ENCODE measurements around the gene ZNF277.

Gene ZNF277

DNA sequence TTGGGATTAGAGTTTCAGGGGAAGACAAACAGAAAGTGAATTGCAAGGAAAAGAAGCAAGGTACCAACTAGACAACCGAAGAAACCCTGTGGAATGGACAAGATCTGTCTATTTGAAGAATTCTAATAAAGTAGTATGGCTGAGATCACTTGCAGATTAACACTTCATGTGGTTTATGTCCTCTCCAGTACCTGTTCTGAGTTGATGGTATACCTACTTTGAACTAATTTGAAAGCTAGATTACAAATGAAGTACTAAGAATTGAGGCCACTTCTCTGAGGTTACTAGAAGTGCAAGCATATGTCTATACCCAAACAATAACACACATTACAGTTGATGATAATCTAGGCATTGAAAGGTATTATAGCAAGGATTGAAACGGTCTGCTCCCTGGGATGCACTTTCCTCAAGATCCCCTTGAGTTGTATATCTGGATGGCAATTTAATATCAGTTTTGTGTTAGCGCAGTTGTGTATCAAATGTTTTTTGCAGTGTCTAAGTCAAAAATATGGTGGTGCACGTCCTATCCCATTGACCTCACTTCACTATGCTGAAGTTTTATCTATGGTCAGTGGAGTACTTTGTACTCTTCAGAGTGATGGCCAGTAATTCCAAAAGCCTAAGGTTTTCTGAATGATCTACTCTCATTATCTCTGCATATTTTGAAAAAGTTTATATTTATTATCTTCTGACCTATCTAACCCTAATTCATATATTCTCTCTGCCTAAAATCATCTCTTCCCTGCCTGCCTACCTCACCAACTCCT is 25.9 kb downstream of the ZNF277 start:
- TF ChIP-seq, protein P1, sequence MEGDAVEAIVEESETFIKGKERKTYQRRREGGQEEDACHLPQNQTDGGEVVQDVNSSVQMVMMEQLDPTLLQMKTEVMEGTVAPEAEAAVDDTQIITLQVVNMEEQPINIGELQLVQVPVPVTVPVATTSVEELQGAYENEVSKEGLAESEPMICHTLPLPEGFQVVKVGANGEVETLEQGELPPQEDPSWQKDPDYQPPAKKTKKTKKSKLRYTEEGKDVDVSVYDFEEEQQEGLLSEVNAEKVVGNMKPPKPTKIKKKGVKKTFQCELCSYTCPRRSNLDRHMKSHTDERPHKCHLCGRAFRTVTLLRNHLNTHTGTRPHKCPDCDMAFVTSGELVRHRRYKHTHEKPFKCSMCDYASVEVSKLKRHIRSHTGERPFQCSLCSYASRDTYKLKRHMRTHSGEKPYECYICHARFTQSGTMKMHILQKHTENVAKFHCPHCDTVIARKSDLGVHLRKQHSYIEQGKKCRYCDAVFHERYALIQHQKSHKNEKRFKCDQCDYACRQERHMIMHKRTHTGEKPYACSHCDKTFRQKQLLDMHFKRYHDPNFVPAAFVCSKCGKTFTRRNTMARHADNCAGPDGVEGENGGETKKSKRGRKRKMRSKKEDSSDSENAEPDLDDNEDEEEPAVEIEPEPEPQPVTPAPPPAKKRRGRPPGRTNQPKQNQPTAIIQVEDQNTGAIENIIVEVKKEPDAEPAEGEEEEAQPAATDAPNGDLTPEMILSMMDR (conservative IDR thresholded peaks at IDR 0.05; ENCODE audit: low read depth, low read length): no peak
- H3K4me3 ChIP-seq (ENCODE audit: low read length): no peak overlapping the region
- no peak for DNase-seq (ENCODE audit: low read depth)

DNA sequence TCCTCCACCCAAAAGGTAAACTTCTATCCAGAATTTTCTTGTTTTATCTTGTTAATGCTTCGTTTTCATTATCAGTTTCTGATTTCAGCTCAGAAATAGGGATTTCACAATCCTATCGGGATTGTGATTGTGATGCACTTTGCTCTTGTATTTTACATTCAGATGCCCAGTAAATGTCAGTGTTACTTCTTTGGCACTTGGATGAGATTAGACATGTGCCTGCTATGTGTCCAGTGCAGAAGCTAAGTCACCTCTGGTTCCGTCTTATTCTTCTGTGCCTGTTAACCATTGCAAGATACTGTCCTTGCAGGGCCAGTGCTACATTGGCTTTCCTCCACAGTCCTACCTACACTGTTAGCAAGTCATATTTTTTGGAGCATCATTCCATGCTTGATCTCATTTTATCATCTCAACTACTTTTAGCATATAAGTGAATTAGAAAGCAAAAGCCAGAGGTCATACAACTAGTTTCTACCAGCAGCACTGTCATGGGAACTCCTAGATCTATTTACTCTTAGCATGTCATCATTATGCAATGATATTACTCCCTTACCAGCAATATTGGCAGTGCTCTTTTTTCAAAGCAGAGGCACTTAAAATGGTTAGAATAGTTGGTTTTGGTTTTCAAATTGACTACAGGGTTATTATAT is 26.7 kb downstream of the ZNF277 start:
- DNase-seq (ENCODE audit: low read depth): no peak
- TF ChIP-seq, protein P1 (conservative IDR thresholded peaks at IDR 0.05; ENCODE audit: low read depth, low read length): no peak
- H3K4me3 ChIP-seq (ENCODE audit: low read length): no peak overlapping the region

DNA sequence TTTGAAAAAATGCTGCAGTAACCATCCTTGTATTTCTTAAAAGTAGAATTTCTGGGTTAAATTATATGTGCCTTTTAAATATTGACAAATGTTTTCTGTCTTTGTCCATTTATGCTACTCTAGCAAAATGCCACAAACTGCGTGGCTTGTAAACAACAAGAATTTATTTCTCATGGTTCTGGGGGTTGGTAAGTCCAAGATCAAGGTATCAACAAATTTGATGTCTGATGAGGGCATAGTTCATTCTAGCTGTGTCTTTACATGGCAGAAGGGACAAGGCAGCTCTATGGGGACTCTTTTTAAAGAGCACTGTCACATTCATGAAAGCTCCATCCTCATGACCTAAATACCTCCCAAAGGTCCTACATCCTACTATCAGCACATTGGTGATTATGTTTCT is 27.7 kb downstream of the ZNF277 start:
- H3K4me3 ChIP-seq (ENCODE audit: low read length): no peak overlapping the region
- TF ChIP-seq, protein P1 (conservative IDR thresholded peaks at IDR 0.05; ENCODE audit: low read depth, low read length): no peak
- DNase-seq (ENCODE audit: low read depth): no peak

DNA sequence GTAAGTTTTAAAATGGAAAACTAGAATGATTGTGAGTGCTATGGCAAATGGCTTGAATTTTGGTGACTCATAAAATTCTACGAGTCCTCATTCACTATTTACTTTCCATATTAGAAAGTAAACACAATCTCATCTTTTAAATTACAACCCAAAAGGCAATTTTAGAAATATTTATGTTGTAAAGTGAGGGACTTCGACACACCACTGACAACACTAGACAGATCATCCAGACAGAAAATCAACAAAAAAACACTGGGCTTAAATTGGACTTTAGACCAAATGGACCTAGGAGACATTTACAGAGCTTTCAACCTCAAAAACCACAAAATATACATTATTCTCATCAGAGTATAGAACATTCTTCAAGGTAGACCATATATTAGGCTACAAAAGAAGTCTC is 30.1 kb downstream of the ZNF277 start:
- TF ChIP-seq, protein P1 (conservative IDR thresholded peaks at IDR 0.05; ENCODE audit: low read depth, low read length): no peak
- no peak for DNase-seq (ENCODE audit: low read depth)
- no peak overlapping the region for H3K4me3 ChIP-seq (ENCODE audit: low read length)

DNA sequence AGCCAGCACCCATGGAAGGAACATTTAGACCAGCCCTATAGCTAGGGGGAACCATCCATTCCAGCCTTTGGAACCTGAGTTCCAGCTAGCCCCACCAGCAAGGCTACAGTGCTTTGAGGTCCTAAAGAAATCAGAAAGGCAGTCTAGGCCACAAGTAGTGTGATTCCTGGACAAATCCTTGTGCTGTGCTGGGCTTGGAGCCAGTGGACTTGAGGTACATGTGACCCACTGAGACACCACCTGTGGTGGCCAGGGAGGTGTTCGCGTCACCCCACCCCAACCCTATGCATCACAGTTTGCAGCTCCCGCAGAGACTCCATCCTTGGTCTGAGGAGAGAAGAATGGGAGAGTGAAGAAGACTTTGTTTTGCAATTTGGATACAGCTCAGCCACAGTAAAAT is 31.8 kb downstream of the ZNF277 start:
- H3K4me3 ChIP-seq (ENCODE audit: low read length): no peak overlapping the region
- TF ChIP-seq, protein P1 (conservative IDR thresholded peaks at IDR 0.05; ENCODE audit: low read depth, low read length): no peak
- no peak for DNase-seq (ENCODE audit: low read depth)

DNA sequence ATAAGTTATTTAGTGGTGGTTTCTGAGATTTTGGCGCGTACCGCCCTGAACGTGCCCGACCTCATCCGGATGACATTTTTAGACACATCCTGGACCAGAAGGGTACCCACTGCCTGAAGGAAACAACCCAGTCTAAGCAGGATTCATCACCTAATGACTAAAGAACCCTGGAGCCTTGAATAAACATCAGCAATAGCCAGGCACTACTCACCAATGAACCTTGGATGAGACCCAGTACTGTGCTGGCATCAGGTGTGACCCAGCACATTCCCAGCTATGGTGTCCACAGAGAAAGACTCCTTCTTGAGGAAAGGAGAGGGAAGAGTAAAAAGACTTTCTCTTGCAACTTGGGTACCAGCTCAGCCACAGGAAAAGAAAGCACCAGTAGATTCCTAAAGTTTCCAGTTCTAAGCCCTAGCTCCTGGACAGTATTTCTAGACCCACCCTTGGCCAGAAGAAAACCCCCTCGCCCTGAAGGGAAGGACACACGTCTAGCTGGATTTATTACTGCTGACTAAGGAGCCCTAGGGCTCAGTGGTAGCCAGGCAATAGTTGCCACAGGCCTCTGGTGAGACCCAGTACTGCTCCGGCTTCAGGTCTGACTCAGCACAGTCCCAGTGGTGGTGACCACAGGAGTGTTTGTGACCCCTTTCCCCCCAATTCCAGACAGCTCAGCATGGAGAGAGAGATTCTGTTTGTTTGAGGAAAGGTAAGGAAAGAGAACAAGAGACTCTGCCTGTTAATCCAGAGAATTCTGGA is 32.5 kb downstream of the ZNF277 start:
- TF ChIP-seq, protein P1 (conservative IDR thresholded peaks at IDR 0.05; ENCODE audit: low read depth, low read length): no peak
- DNase-seq (ENCODE audit: low read depth): no peak
- no peak overlapping the region for H3K4me3 ChIP-seq (ENCODE audit: low read length)
